ENCODE data around the gene PNMA5. TPM values are rescaled to one million over a fixed set of nuclear protein-coding genes. Genes with fewer than 3 reads are reported as not detected.
"Not testable (repeated sequence)": the region's sequence is repeated elsewhere in the genome, so short reads cannot be mapped to it uniquely, and the experiment has no call there.

The PNMA5 gene
- polyA plus RNA-seq, 3 donors, result 0.06 to 2.1 TPM; not detected in 1

DNA sequence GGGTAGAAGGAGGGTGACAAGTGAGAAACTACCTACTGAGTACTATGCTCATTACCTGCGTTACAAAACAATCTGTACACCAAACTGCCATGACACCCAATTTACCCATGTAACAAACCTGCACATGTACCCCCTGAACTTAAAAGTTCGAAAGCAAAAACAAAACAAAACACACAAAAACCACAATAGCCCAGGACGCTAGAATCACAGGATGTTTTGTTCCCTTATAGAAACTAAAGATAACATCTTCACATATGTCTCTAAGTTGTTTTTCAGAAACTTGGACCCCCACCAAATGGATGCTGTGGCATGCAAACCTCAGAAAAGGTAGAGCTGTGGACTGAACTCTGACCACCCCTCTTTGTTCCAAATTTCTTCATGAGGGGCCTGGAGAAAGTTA, 25.2 kb upstream of the PNMA5 start:
- Histone ChIP-seq H4K20me1 (ENCODE audit: insufficient read depth, low read length) (no peaks in the 10 kb centered on the region), H2AFZ (ENCODE audit: insufficient read depth, low read depth, low read length, poor library complexity, severe bottlenecking) (no peak overlapping the region), H3K27ac (ENCODE audit: low read depth in 1 of 2, low read length in 2 of 2) (no peak overlapping the region), H3K36me3 (replicated peaks in 1 of 2; ENCODE audit: control insufficient read depth in 1 of 2, insufficient read depth in 2 of 2, low read length in 2 of 2) (no peaks in the 10 kb centered on the region), H3K79me2 (ENCODE audit: insufficient read depth, low read length) (no peaks in the 10 kb centered on the region), H3K27me3 (ENCODE audit: control insufficient read depth in 2 of 2, insufficient read depth in 2 of 2, low read length in 2 of 2) (peaks cover 0 to 9% of the 10 kb centered on the region in 2 donors), H3K4me3 (replicated peaks in 1 of 3; ENCODE audit: low read depth in 2 of 3, low read length in 3 of 3) (no peak overlapping the region), H3K9me3 (replicated peaks in 1 of 2; ENCODE audit: control insufficient read depth in 1 of 2, insufficient read depth in 1 of 2, low read length in 2 of 2) (no peaks in the 10 kb centered on the region), H3K9ac (ENCODE audit: insufficient read depth, low read length, poor library complexity, severe bottlenecking) (no peak overlapping the region), H3K4me2 (replicated peaks; ENCODE audit: extremely low read depth, low read length, poor library complexity, severe bottlenecking) (no peak overlapping the region), H3K4me1 (ENCODE audit: control insufficient read depth in 1 of 2, insufficient read depth in 2 of 2, low read length in 2 of 2) (no peaks in the 10 kb centered on the region)
- intact Hi-C loops (cut with micrococcal nuclease), result no loop called here
- no peaks in the 10 kb centered on the region for H3K36me3 Mint-ChIP-seq
- no peak overlapping the region for H3K4me3 Mint-ChIP-seq
- no peaks in the 10 kb centered on the region for H3K4me1 Mint-ChIP-seq
- peaks cover 0 to 11% (median 4%) of the 10 kb centered on the region in 7 donors for H3K9me3 Mint-ChIP-seq
- H3K27me3 Mint-ChIP-seq (ENCODE audit: low read depth in 3 of 3), result peaks cover 0 to 10% (median 9%) of the 10 kb centered on the region in 3 donors
- no peak for TF ChIP-seq CTCF (IDR thresholded peaks at IDR 0.05)
- H3K27ac Mint-ChIP-seq, result no peak overlapping the region
- WGBS (ENCODE audit: insufficient coverage), result no CpG with 5 or more reads among the region's 3 CpGs
- no peak for DNase-seq

- H3K4me1 Mint-ChIP-seq; H3K4me2 ChIP-seq (replicated peaks; ENCODE audit: extremely low read depth, low read length, poor library complexity, severe bottlenecking); H3K4me3 Mint-ChIP-seq; H3K4me3 ChIP-seq (replicated peaks in 1 of 3; ENCODE audit: low read depth in 2 of 3, low read length in 3 of 3); H3K9me3 ChIP-seq (replicated peaks in 1 of 2; ENCODE audit: control insufficient read depth in 1 of 2, insufficient read depth in 1 of 2, low read length in 2 of 2); H3K79me2 ChIP-seq (ENCODE audit: insufficient read depth, low read length); H2AFZ ChIP-seq (ENCODE audit: insufficient read depth, low read depth, low read length, poor library complexity, severe bottlenecking); H3K4me1 ChIP-seq (ENCODE audit: control insufficient read depth in 1 of 2, insufficient read depth in 2 of 2, low read length in 2 of 2); H3K36me3 Mint-ChIP-seq; H3K27ac ChIP-seq (ENCODE audit: low read depth in 1 of 2, low read length in 2 of 2); H4K20me1 ChIP-seq (ENCODE audit: insufficient read depth, low read length); DNase-seq; intact Hi-C loops (cut with micrococcal nuclease); H3K9ac ChIP-seq (ENCODE audit: insufficient read depth, low read length, poor library complexity, severe bottlenecking); H3K27ac Mint-ChIP-seq; H3K36me3 ChIP-seq (replicated peaks in 1 of 2; ENCODE audit: control insufficient read depth in 1 of 2, insufficient read depth in 2 of 2, low read length in 2 of 2): not testable (repeated sequence)
- WGBS (ENCODE audit: insufficient coverage), result no CpG with 5 or more reads among the region's 2 CpGs
- H3K9me3 Mint-ChIP-seq, result peaks cover 0 to 11% (median 4%) of the 10 kb centered on the region in 7 donors
- H3K27me3 Mint-ChIP-seq (ENCODE audit: low read depth in 3 of 3), result peaks cover 0 to 12% (median 5%) of the 10 kb centered on the region in 3 donors
- peaks cover 0 to 16% of the 10 kb centered on the region in 2 donors for H3K27me3 ChIP-seq (ENCODE audit: control insufficient read depth in 2 of 2, insufficient read depth in 2 of 2, low read length in 2 of 2)
Measured at GRCh38 chrX:153017174-153017573, 23.3 kb upstream of the PNMA5 start.

Measured in CD14-positive monocyte (primary cell).